ENCODE results near the gene CUX1. TPM values are rescaled to one million over a fixed set of nuclear protein-coding genes. Genes with fewer than 3 reads are reported as not detected.

CUX1 gene
- total and polyA plus RNA-seq, 2 of the 13 experiments (the other 11 are each of a cell fraction or from before 2014, with no cell fraction given) = 13.7 to 14.9 TPM

DNA sequence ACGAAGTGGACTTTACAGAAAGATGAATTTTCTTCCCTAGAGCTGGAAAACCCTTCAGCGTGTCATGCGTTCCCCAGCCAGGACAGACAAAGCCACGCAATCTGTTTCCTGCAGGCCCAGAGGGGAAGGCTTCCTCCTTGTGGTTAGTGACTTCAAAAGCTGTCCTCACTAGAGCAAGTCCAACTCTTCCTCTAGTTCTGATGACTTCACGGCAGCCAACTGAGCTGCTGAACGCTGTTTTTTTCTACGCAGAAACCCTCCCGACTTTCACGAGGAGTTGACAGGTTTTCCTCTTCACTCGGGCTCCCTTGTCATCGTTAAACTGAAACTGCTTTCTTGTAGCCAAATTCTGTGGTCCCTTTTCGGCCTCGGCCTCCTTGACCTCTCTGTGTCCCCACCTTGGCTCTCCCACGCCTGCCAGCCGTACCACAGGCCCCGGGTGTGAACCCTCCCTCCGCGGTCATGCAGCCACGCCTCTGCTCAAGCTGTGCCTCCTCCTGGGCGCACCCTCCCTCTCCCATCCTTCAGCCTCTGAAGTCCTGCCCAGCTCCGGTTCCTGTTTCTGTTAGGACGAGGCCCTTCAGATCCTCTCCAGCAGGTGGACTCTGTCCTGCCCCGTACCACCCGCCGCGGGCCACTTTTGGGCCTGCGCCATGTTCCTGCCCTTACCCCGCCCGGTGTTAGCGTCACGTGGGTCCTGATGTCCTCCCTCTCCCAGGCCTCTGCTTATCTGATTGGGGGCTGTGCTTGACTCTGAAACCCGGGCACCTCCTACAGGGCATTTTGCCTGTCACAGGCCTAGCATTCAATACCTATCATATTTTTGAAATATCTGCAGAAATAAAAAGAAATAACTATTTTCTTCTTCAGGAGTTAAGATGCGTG lies 39.3 kb downstream of the CUX1 start (continued):
- TF ChIP-seq ELF1 (CRISPR knock-in tag; IDR thresholded peaks at IDR 0.05) (peak; percentile 48), MEIS1 (CRISPR knock-in tag; IDR thresholded peaks at IDR 0.05; ENCODE audit: borderline replicate concordance) (no peak), ZNF598 (CRISPR knock-in tag; IDR thresholded peaks at IDR 0.05; ENCODE audit: borderline replicate concordance) (0 out of 2 replicates have a peak, but pooled peaks have one; percentile 12), HNRNPLL (IDR thresholded peaks at IDR 0.05; ENCODE audit: low read depth, low read length, poor library complexity, severe bottlenecking) (peak; percentile 74), HOXA3 (CRISPR knock-in tag; IDR thresholded peaks at IDR 0.05) (peak; percentile 72), ZNF549 (CRISPR knock-in tag; IDR thresholded peaks at IDR 0.05) (no peak), ZBTB7B (CRISPR knock-in tag; IDR thresholded peaks at IDR 0.05) (peak; percentile 25; the same call in 1 of the 2 replicates), CCAR2 (optimal IDR thresholded peaks at IDR 0.05; ENCODE audit: low read depth, low read length) (no peak), FOXA3 (CRISPR knock-in tag; IDR thresholded peaks at IDR 0.05) (0 out of 2 replicates have a peak, but pooled peaks have one; percentile 49), ZNF615 (CRISPR knock-in tag; IDR thresholded peaks at IDR 0.05; ENCODE audit: borderline replicate concordance) (no peak), ZFP36L1 (CRISPR knock-in tag; IDR thresholded peaks at IDR 0.05) (no peak), SETDB1 (CRISPR knock-in tag; IDR thresholded peaks at IDR 0.05; ENCODE audit: borderline replicate concordance) (no peak), ZZZ3 (CRISPR knock-in tag; IDR thresholded peaks at IDR 0.05; ENCODE audit: borderline replicate concordance) (no peak), SSRP1 (CRISPR knock-in tag; IDR thresholded peaks at IDR 0.05) (peak; percentile 80)
- TF ChIP-seq, protein P1, sequence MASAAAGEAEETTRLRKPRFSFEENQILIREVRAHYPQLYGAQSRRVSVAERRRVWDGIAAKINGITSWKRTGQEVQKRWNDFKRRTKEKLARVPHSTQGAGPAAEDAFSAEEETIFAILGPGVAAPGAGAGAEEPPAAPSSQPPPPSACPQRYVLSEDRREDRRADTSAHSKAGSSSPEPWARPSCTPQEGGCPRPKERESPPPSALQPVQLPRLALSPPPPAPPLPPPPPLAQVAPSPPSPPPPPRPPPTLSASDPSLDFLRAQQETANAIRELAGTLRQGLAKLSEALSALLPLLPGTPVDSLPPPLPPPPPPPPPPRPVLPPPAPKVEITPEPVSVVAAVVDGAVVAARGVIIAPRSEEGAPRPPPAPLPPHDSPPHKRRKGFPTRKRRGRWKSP (CRISPR knock-in tag; IDR thresholded peaks at IDR 0.05) = no peak; the same call in 1 of the 2 replicates
- TF ChIP-seq, protein P2, sequence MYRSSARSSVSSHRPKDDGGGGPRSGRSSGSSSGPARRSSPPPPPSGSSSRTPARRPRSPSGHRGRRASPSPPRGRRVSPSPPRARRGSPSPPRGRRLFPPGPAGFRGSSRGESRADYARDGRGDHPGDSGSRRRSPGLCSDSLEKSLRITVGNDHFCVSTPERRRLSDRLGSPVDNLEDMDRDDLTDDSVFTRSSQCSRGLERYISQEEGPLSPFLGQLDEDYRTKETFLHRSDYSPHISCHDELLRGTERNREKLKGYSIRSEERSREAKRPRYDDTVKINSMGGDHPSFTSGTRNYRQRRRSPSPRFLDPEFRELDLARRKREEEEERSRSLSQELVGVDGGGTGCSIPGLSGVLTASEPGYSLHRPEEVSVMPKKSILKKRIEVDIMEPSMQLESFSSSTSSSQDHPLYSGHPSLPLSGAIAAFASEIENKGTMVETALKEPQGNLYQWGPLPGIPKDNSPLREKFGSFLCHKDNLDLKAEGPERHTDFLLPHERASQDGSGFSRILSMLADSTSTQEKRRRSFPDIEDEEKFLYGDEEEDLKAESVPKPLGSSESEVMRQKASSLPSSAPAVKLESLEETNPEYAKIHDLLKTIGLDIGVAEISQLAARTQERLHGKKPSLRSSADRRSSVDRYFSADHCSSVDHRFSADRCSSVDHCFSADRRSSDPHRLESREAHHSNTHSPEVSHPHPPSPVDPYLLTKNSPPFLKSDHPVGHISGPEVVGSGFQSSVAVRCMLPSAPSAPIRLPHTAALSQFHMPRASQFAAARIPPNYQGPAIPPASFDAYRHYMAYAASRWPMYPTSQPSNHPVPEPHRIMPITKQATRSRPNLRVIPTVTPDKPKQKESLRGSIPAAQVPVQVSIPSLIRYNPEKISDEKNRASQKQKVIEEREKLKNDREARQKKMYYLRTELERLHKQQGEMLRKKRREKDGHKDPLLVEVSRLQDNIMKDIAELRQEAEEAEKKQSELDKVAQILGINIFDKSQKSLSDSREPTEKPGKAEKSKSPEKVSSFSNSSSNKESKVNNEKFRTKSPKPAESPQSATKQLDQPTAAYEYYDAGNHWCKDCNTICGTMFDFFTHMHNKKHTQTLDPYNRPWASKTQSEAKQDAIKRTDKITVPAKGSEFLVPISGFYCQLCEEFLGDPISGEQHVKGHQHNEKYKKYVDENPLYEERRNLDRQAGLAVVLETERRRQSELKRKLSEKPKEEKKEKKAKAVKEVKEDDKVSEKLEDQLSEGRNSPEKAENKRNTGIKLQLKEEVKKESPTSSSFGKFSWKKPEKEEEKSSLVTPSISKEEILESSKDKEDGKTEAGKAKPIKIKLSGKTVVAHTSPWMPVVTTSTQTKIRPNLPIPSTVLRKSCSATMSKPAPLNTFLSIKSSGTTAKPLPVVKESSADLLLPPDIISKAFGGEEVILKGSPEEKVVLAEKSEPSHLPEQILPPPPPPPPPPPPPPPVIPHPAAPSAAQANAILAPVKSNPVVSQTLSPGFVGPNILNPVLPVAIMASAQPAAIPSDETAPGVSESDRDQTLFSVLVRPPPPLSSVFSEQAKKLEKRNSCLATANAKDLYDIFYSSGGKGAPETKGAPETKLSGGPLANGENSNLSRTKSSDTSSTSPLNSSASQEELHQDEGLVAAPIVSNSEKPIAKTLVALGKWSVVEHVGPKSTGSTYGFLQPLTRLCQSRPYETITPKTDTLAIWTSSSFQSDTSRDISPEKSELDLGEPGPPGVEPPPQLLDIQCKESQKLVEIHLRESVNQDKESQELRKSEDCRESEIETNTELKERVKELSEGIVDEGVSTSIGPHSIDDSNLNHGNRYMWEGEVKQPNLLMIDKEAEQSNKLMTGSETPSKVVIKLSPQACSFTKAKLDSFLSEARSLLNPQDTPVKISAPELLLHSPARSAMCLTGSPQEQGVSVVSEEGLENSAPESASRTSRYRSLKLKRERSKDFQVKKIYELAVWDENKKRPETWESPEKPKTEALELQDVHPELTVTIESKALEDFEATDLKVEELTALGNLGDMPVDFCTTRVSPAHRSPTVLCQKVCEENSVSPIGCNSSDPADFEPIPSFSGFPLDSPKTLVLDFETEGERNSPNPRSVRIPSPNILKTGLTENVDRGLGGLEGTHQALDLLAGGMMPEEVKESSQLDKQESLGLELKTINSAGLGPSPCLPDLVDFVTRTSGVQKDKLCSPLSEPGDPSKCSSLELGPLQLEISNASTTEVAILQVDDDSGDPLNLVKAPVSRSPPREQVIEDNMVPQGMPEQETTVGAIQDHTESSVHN (CRISPR knock-in tag; IDR thresholded peaks at IDR 0.05) = no peak
- TF ChIP-seq, protein P3, sequence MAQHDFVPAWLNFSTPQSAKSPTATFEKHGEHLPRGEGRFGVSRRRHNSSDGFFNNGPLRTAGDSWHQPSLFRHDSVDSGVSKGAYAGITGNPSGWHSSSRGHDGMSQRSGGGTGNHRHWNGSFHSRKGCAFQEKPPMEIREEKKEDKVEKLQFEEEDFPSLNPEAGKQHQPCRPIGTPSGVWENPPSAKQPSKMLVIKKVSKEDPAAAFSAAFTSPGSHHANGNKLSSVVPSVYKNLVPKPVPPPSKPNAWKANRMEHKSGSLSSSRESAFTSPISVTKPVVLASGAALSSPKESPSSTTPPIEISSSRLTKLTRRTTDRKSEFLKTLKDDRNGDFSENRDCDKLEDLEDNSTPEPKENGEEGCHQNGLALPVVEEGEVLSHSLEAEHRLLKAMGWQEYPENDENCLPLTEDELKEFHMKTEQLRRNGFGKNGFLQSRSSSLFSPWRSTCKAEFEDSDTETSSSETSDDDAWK (CRISPR knock-in tag; IDR thresholded peaks at IDR 0.05) = no peak
